ENCODE measurements around the gene CHP2.
"Not testable (repeated sequence)": the region's sequence is repeated elsewhere in the genome, so short reads cannot be mapped to it uniquely, and the experiment has no call there.

The CHP2 gene

DNA sequence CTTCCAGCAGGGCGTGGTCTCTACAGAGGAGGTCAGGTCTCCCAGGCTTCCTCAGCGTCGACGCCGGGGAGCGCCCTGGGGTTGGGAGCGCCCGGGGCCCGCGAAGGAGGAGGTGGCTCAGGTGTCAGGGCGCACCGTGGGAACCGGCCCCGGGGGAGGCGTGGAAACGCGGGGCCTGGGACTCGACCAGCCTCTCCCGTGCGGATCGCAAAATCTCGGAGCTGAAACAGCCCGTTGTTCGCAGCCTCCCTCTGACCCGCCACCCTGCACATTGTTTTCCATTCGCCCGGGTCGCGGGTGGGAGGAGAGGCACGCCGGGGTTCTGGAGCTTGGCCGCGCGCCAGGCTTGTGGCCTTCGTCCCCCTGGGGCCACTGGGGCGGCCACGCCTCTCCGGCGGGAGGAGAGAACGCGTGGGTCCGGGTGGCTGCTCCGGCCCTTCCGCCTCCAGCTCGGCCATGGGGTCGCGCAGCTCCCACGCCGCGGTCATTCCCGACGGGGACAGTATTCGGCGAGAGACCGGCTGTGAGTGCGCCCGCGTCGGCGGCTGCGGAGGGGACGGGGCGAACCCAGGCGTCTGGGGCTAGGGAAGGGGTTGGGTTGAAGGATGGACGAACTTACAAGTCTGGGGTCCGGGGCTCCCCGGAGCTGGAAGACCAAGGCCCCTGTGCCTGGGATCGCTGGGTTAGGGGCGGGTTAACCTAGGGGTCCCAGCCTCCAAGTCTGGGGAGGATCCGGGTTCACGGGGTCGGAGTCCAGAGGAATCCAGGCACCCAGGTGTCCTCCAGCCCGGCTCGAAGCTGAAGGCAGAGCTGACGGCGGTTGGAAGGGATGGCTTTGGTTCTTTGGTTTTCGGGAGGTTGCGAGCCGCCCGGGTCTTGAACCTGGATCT is at the start of gene CHP2:
TSS of gene CHP2 (plus strand) at position 433 of the 890 bp plus-strand sequence. CDS start at position 457, 24 bp downstream.
- no peak for DNase-seq

DNA sequence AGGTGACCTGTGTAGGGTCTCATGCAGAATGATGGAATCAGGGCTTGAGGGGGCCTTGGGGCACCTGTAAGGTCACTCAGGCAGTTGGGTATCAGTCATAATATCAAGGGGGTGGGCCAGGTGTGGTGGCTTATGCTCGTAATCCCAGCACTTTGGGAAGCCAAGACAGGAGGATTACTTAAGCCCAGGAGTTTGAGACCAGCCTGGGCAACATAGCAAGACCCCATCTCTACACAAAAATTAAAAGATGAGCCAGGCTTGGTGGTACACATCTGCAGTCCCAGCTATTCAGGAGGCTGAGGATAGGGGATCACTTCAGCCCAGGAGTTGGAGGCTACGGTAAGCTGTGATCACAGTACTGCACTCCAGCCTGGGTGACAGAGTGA is 49.3 kb upstream of the CHP2 start:
- in situ Hi-C loops (cut with MboI; ENCODE audit: low pct_unique_long_range_greater_than_20kb, low sequenced_read_pairs), result no loop called here
- DNase-seq, result no peak

More for the DNA sequence above, at the start of gene CHP2:
- in situ Hi-C loops (cut with MboI; ENCODE audit: low pct_unique_long_range_greater_than_20kb, low sequenced_read_pairs), result no loop called here

DNA sequence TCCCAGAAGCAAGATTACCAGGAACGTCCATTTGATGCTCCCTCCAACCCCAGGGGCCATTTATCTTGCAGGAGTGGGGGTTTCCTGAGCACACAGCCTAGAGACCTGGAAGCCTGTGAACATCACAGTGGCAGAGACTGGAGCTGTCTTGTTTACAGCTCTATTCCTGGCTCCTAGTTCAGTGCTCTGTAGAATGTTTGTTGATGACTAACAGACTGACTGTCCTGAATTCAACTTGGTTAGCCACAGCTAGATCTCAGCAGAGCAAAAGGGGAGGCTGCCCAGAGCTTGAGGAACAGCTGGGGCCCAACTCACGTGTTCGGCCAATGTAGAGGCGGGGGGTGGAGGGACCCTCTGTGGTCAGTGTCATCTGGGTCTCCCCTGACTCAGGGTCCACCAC is 48.4 kb upstream of the CHP2 start:
- no peak for DNase-seq
- in situ Hi-C loops (cut with MboI; ENCODE audit: low pct_unique_long_range_greater_than_20kb, low sequenced_read_pairs), result no loop called here

DNA sequence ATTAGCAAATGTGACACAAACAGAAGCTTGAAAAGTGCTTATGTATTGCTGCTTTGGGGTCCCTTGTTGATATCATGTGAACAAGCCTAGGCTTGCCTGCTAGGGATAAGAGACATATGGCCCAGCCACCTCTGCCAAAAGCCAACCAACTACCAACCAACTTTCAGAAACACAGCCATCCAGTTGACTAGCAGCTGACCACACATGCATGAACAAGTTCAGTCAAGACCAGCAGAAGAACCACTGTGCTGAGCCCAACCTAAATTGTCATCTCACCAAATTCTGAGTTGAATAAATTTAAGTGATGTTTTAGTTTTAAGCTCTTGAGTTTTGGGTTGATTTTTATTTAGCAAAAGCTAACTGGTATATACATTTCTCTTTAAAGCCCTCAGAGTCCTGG is 45.3 kb upstream of the CHP2 start:
- DNase-seq, result peak; percentile 36
- in situ Hi-C loops (cut with MboI; ENCODE audit: low pct_unique_long_range_greater_than_20kb, low sequenced_read_pairs), result no loop called here

DNA sequence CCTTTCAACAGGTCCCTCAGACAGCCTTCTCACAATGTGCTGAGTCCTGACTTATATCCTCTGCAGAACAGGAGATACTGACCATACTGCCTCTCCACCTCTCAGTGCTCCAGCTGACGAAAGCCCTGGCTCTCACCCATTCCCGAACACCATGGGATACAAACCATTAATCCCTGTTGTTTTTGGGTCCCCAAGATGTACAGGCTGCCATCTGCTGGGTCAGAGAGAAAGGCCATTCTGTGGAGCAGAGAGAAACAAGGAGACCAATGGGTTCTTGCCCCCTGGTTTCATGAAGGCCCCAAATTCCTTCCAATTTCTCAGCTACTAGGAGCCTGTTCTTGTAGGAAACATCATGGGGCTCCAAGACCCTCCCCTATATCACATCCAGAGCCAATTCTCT is 44.8 kb upstream of the CHP2 start:
- no peak for DNase-seq
- in situ Hi-C loops (cut with MboI; ENCODE audit: low pct_unique_long_range_greater_than_20kb, low sequenced_read_pairs), result no loop called here

DNA sequence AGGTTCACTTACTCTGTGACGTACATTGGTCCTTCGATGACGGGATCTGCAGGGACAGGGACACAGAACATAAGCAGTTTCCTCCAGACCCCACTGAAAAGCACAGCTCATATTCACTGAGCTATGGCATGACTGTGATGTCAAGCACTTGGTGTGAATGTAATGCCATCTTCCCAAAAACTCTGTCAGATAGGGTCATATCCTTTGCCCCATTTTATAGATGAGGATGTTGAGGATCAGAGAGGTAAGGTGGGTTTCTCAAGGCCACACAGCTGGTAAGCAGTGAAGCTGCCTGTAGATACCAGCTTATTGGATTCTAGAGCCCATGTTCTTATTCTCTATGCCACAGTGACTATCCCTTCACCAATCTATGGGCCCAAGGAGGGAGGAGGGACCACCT is 44.3 kb upstream of the CHP2 start:
- no peak for DNase-seq
- in situ Hi-C loops (cut with MboI; ENCODE audit: low pct_unique_long_range_greater_than_20kb, low sequenced_read_pairs), result no loop called here

DNA sequence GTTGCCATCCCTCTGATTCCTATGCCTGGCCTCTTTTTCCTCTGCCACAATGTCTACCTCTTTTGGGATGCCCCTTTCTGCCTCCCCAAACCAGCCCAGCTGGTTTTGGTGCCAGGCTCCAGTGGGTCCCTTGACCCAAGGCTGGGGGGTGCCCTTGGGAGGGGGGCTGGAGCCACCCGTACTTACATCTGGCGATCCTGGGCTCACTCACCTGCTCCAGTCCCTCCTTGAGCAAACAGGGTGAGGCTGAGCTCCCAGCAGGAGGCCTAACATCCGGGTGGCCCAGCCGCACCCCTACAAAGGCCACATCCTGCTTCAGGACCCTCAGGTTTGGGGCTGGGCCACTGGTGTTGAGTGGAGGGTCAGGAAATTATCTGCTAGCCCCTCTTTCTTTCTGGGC is 43.0 kb upstream of the CHP2 start:
- in situ Hi-C loops (cut with MboI; ENCODE audit: low pct_unique_long_range_greater_than_20kb, low sequenced_read_pairs), result no loop called here
- no peak for DNase-seq

DNA sequence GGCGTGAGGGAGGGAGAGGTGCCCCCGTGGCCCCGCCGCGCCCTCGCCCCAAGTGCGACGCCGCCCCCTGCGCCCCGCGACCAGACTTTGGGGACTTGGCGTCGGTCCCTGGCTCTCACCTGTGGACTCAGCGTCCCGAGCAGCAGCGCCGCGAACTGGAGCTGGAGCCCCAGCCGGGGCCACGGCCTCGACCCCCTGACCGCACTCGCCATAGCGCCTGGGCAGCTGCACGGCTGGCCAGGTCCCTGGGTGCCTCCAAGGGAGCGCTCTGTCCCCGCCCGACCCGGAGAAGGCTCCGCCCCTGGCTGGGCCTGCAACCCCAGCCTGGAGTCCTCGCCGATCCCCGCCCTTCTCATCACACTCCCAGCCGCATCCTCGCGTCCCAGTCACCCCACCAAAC is 41.9 kb upstream of the CHP2 start, which contains the start of gene ERN2:
TSS of gene ERN2 (minus strand) at position 247 of the 400 bp plus-strand sequence. CDS start at position 212, 35 bp downstream.
- in situ Hi-C loops (cut with MboI; ENCODE audit: low pct_unique_long_range_greater_than_20kb, low sequenced_read_pairs), result no loop called here
- DNase-seq, result no peak

DNA sequence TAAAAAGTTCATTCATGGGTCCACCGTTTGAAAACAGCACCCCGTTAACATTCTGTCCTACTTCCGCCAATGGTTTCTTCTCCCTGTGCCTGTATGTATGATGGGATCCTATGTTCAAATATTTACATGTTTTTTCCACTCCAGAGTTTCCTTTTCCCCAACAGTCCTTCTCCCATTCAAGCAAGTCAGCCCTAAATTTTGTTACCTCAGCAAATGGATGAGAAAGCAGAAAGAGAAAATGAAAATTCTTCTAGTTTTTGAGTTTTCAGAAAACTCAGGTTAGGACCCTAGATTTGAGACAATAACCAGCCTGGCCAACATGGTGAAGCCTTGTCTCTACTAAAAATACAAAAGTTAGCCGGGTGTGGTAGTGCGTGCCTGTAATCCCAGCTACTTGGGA is 38.3 kb upstream of the CHP2 start:
- DNase-seq, result no peak
- in situ Hi-C loops (cut with MboI; ENCODE audit: low pct_unique_long_range_greater_than_20kb, low sequenced_read_pairs), result no loop called here

DNA sequence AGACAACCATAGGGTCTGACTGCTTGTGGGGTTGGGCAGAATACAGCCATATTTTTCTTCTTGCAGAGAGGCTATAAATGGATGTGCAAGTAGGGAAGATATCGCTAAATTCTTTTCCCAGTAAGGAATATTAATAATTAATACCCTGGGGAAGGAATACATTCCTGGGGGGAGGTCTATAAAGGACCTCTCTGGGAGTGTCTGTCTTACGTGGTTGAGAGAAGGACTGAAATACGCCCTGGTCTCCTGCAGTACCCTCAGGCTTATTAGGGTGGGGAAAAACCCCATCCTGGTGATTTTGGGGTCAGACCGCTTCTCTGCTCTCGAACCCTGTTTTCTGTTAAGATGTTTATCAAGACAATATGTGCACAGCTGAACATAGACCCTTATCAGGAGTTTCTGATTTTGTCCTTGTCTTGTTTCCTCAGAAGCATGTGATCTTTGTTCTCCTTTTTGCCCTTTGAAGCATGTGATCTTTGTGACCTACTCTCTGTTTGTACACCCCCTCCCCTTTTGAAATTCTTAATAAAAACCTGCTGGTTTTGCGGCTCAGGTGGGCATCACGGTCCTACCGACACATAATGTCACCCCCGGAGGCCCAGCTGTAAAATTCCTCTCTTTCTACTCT is 32.1 kb upstream of the CHP2 start:
- DNase-seq; in situ Hi-C loops (cut with MboI; ENCODE audit: low pct_unique_long_range_greater_than_20kb, low sequenced_read_pairs): not testable (repeated sequence)

DNA sequence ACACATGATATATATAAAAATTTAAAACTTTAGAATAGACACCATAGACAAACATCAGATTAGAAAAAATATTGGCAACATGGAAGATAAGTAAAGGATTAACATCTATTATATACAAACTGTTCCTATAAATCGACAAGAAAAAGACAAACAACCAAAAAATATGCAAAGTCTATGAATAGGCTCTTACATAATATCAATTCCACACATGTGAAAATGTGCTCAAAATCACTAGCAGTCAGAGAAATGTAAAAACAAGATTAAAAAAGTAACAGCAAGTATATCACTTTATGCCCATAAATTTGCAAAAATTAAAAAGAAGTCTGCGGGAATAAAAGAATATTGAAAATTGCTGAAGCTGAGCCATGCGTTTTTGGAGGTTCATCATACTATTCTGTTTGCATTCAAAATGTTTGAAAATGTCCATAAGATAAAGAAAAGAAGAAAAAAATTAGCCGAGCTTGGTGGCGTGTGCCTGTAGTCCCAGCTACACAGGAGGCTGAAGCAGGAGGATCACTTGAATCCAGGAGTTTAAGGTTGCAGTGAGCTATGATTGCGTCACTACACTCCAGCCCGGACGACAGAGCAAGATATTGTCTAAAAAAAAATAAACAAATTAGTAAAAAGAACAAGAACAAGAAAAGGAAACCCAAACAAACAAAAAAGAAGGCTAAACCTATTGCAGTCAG is 30.6 kb upstream of the CHP2 start:
- DNase-seq, result no peak
- in situ Hi-C loops (cut with MboI; ENCODE audit: low pct_unique_long_range_greater_than_20kb, low sequenced_read_pairs), result no loop called here

DNA sequence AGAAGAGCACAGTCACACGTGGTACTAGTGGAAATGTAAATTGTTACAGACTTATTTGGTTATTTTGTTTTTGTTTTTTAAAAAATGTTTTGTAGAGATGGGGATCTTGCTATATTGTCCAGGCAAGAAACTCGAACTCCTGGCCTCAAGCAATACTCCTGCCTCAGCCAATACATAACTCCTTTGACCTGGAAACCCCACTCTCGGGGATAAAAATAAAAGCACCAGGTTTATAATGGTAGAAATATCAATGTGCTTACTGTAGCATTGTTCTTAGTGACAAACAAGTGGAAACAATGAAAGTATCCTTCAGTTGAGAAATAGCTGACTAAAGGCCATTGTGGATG is 30.1 kb upstream of the CHP2 start:
- no peak for DNase-seq
- in situ Hi-C loops (cut with MboI; ENCODE audit: low pct_unique_long_range_greater_than_20kb, low sequenced_read_pairs), result loop anchor here (25.0 kb wide), 1 partner anchor 788 kb away; no protein-coding TSS in a partner anchor

DNA sequence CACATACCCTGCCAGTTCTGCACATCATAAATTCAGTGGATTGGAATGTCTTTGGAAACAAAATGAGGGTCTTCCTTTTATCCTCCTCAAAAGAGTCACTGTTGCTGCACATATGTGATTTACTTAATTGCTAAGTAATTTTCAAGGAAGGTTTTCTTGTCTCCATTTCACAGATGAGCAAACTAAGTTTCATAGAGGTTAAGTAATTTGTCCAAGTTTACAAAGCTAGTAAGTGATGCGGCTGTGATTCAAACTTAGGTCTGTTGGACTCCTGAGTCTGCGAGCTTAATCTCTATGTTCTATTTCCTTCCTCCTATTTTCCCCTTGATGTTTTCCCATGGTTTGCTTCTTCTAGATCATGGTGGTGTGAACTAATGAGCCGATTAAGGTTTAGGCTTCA is 28.1 kb upstream of the CHP2 start:
- no peak for DNase-seq
- in situ Hi-C loops (cut with MboI; ENCODE audit: low pct_unique_long_range_greater_than_20kb, low sequenced_read_pairs), result loop anchor here (25.0 kb wide), 1 partner anchor 786 kb away; no protein-coding TSS in a partner anchor

DNA sequence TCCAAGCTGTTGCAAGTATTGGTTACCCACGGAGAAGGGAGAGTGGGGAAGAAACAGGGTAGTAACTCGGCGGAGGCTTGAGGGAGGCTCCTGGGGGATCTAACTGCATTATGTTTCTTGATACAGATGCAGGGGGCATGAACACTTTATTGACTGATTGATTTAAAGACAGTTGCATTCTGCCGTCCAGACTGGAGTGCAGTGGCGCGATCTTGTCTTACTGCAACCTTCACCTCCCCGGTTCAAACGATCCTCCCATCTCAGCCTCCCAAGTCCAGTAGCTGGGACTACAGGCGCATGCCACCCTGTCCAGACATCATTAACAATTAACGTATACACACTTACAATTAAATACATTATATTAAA is 26.7 kb upstream of the CHP2 start:
- in situ Hi-C loops (cut with MboI; ENCODE audit: low pct_unique_long_range_greater_than_20kb, low sequenced_read_pairs), result loop anchor here (25.0 kb wide), 1 partner anchor 784 kb away; no protein-coding TSS in a partner anchor
- no peak for DNase-seq

DNA sequence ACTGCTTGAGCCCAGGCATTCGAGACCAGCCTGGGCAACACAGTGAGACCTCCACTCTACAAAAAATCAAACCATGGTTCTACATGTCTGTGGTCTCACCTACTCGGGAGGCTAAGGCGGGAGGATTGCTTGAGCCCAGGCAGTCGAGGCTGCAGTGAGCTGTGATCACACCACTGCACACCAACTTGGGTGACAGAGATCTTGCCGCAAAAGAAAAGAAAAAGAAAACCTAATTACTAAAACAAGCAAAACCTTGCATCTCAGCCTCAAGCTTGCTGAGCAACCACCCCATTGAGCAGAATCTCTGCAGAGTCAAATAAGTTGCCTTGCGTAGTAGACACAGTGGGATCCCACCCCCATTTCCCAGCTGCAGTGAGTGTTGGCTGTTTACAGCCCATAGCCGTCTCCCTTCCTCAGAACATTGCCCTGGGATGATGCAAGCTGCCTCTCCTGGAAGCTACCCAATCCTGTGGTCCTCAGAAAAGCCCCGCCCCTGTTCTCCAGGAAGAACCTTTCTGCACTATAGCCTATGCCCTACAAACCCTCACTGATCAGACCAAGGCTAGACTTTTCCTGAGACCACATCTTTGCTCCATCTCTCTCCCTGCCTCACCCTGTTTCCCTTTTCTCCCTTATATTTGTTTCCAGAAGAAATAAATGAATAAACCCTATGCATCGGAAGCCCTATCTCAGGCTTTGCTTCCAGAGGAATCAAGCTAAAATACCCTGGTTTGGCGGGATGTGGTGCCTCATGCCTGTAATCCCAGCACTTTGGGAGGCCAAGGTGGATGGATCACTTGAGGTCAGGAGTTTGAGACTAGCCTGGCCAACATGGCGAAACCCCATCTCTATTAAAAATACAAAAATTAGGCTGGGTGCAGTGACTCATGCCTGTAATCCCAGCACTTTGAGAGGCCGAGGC is 25.1 kb upstream of the CHP2 start:
- in situ Hi-C loops (cut with MboI; ENCODE audit: low pct_unique_long_range_greater_than_20kb, low sequenced_read_pairs), result loop anchor here (25.0 kb wide), 1 partner anchor 783 kb away; no protein-coding TSS in a partner anchor

DNA sequence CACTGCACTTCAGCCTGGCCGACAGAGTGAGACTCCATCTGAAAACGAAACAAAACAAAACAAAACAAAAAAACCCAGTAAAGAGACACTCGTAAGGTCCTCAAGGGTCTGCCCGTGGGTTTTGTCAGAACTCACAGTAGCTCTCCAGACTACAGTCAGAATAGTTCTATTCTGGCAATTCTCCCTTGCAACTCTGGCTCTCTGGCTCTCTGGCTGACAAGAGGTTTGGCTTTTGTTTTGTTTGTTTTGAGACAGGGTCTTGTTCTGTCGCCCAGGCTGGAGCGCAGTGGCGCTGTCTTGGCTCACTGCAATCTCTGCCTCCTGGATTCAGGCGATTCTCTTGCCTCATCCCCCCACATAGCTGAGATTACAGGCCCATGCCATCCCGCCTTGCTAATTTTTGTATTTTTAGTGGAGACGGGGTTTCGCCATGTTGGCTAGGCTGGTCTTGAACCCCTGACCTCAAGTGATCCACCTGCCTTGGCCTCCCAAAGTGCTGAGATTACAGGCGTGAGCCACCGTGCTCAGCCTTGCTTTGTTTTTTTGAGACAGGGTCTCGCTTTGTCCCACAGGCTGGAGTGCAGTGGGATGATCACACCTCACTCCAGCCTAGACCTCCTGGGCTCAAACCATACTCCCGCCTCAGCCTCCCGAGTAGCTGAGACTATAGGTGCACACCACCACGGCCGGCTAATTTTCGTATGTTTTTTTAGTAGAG is 20.5 kb upstream of the CHP2 start:
- in situ Hi-C loops (cut with MboI; ENCODE audit: low pct_unique_long_range_greater_than_20kb, low sequenced_read_pairs), result loop anchor here (25.0 kb wide), 1 partner anchor 778 kb away; no protein-coding TSS in a partner anchor
- DNase-seq, result no peak

More for the DNA sequence above, 25.1 kb upstream of the CHP2 start:
- peak; percentile 48 for DNase-seq

DNA sequence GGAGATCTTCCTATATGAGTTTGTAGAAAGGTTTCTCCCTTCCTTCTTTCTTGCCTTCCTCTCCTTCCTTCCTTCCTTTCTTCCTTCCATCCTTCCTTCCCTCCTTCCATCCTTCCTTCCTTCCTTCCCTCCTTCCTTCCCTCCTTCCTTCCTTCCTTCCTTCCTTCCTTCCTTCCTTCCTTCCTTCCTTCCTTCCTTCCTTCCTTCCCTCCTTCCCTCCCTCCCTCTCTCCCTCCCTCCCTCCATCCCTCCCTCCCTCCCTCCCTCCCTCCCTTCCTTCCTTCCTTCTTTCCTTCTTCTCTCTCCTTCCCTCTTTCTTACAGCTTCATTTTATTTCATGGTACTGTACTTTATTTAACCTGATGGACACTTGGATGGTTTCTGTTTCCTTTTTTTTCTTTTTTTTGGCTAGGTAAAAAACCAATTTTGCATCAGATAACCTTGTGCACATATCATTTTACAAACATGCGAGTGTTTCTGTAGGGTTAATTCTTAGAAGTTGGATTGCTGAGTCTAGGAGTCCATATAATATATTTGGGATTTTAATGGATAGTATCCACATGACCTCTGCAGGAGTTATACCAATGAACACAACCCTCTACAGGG is 17.3 kb upstream of the CHP2 start:
- in situ Hi-C loops (cut with MboI; ENCODE audit: low pct_unique_long_range_greater_than_20kb, low sequenced_read_pairs), result loop anchor here (25.0 kb wide), 1 partner anchor 775 kb away; no protein-coding TSS in a partner anchor
- DNase-seq, result not testable (repeated sequence)

DNA sequence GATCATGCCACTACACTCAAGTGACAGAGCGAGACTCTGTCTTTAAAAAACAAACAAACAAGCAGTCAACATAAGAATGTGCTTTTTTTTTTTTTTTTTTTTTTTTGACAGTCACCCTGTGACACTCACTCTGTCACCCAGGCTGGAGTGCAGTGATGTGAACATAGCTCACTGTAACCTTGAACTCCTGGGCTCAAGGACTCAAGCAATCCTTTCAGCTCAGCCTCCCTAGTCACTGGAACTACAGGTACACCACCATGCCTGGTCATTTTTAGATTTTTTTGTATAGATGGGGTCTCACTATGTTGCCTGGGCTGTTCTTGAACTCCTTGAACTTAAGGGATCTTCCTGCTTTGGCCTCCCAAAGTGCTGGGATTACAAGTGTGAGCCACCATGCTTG is 15.3 kb upstream of the CHP2 start:
- no peak for DNase-seq
- in situ Hi-C loops (cut with MboI; ENCODE audit: low pct_unique_long_range_greater_than_20kb, low sequenced_read_pairs), result loop anchor here (25.0 kb wide), 1 partner anchor 773 kb away; no protein-coding TSS in a partner anchor

All from KBM-7 (cell line).